ENCODE results near the gene CNOT3. TPM values are rescaled to one million over a fixed set of nuclear protein-coding genes. Genes with fewer than 3 reads are reported as not detected.

CNOT3 gene
- total and polyA plus RNA-seq, 9 of the 15 experiments (the other 6 are each of a cell fraction or from before 2014, with no cell fraction given): 0.27 to 60.4 (median 9.9) TPM

- no peak for TF ChIP-seq SIX5 (IDR thresholded peaks at IDR 0.05; ENCODE audit: borderline replicate concordance in 1 of 2, insufficient read depth in 1 of 2, low read depth in 1 of 2, low read length in 2 of 2)
- TF ChIP-seq ZKSCAN8 (CRISPR knock-in tag; IDR thresholded peaks at IDR 0.05): no peak
- no peak for TF ChIP-seq ZNF592 (IDR thresholded peaks at IDR 0.05)
- TF ChIP-seq LEF1 (IDR thresholded peaks at IDR 0.05): no peak
- TF ChIP-seq MLLT1 (IDR thresholded peaks at IDR 0.05): peak in 1 of 2 experiments; percentile 83; a peak in 1 of 4 replicates
- no peak for TF ChIP-seq CREBBP (IDR thresholded peaks at IDR 0.05; ENCODE audit: low read depth, low read length)
- TF ChIP-seq ZNF449 (CRISPR knock-in tag; IDR thresholded peaks at IDR 0.05): no peak
- no peak for TF ChIP-seq TFE3 (CRISPR knock-in tag; IDR thresholded peaks at IDR 0.05)
- no peak for TF ChIP-seq FOSL1 (tag; conservative IDR thresholded peaks at IDR 0.05)
- peak; percentile 92 for TF ChIP-seq PHF20 (IDR thresholded peaks at IDR 0.05; ENCODE audit: partially characterized antibody)
- no peak for TF ChIP-seq NR2F6 (CRISPR knock-in tag; IDR thresholded peaks at IDR 0.05)
- TF ChIP-seq CXXC5 (CRISPR knock-in tag; IDR thresholded peaks at IDR 0.05): peak; percentile 92
- peak; percentile 51 for TF ChIP-seq CEBPB (tag; IDR thresholded peaks at IDR 0.05)
- no peak for TF ChIP-seq ZNF696 (CRISPR knock-in tag; conservative IDR thresholded peaks at IDR 0.05)
- TF ChIP-seq ZNF316 (IDR thresholded peaks at IDR 0.05): peak; percentile 54
- TF ChIP-seq PURB (CRISPR knock-in tag; IDR thresholded peaks at IDR 0.05; ENCODE audit: low read depth): no peak
- 0 out of 4 replicates have a peak, but pooled peaks of 1 of the 2 experiments have one; percentile 62 for TF ChIP-seq FOXA3 (CRISPR knock-in tag; conservative IDR thresholded peaks at IDR 0.05 in 1 of 2, IDR thresholded peaks at IDR 0.05 in 1 of 2)
- TF ChIP-seq STAG1 (CRISPR knock-in tag; IDR thresholded peaks at IDR 0.05; ENCODE audit: borderline replicate concordance): no peak
- TF ChIP-seq NEUROD1 (IDR thresholded peaks at IDR 0.05; ENCODE audit: borderline replicate concordance, low read depth, low read length, partially characterized antibody): peak; percentile 99
Measured at GRCh38 chr19:54159352-54160181, 22.0 kb downstream of the CNOT3 start, which contains the start of gene LENG1 (continued).

Measured in K562 (cell line).